CD4-positive, alpha-beta T cell treated with Interleukin-2 at 100 ng/mL for 4 hours (primary cell): ENCODE results near the gene LPP.
"Not testable (repeated sequence)": the region's sequence is repeated elsewhere in the genome, so short reads cannot be mapped to it uniquely, and the experiment has no call there.

Source experiments
- DNase-seq: peaks from one replicate; pipeline ENCODE4 v3.0.0-alpha.2; 2020; ENCODE audit warnings: low spot score

LPP gene

GRCh38 chr3:188584958-188585689 lies 431.2 kb downstream of the LPP start:
- DNase-seq: no peak

GRCh38 chr3:188589071-188589470 lies 435.1 kb downstream of the LPP start:
- DNase-seq: no peak

DNA sequence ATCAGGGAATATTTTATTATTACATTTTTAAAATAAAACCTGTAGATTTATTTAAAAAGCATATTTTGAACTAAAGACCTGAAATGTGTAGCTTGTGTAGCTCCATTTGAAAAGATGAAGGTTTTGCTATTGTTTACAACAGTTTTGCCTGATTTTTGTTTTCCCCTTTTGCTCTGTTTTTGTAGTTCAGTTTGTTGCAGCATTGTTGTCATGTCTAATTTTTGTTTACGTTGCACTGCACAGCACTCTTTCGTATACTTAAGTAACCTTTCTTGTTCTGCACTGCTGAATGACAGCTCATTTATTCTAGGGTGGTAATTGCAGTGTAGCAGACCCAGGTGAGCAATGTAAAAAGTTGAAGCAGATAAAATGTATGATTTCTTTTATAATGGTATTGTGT lies 435.8 kb downstream of the LPP start:
- no peak for DNase-seq

DNA sequence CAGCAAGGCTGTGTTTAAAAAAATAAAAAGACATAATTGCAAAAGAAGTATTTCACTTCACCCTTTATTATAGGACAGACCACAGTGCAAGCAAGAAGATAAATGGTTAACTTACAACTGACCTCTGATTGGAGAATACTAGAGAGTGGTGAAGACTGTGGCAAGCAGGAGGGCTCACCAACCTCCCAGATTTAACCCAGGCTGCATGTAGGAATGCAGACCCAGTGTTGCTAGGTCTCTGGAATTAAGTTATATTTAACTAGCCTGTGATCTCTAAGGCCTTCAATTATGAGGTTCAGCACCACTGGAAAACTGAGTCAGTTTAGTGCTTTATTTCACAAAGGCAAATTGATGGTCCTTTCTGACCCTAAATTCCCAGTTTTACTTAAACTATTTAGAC lies 436.6 kb downstream of the LPP start:
- DNase-seq: no peak

DNA sequence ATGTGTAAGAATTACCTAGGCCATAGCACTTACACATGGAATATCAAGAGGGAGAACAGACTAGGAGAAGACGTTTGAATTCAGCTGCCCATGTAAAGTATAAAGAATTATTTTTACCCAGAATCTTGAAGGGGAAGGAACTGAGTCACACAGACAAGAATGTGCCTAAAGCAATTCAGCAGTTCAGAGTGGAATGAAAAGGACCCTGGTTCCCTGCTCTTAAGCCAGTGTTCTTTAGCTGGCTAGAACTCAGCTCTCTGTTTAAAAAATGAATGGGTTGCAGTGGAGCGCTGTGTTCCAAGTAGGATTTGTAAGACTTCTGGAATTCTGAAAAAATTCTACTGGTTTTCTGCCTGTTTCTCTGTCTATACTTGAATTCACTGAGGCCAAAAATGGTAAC lies 440.2 kb downstream of the LPP start:
- no peak for DNase-seq

DNA sequence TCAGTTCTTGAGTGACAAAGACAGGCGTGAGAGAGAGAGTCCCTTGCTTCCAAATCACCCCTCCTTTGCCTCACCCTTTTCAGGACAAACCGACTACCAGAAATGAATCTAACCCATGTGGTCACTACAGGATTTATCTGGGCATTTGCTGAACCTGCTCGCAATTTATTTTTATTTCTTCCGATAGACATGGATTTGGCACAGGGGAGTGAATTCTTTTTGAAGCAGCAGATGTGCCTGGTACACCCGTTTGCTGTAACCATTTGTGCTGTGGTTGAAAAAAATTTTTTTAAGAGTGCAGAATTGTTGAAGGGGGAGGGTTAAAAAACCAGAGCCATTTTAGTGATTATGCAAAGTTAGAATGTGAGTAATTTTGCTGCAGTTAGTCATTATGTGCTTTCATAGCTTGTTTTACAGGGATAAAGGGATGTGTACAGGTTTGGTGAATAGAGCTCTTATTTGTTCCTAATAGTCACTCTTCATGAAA lies 442.0 kb downstream of the LPP start:
- DNase-seq: no peak

DNA sequence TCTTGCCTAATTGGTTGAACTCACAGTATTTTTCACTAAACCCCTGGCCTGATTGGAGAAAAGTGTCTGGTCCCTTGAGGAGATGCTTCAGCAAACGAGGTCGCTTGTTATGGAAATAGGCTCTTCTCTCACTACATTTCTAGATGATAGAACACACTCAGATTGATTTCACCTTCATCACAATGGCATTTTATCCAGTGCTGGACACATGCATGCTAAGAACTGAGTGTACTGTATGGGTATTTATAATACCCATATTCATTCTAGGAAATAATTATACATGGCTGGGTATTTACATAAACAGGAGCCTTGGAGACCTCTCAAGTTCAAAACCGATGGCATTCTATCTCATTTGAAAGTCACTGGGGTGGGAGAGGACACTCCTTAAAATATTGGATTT lies 444.9 kb downstream of the LPP start:
- DNase-seq: no peak

DNA sequence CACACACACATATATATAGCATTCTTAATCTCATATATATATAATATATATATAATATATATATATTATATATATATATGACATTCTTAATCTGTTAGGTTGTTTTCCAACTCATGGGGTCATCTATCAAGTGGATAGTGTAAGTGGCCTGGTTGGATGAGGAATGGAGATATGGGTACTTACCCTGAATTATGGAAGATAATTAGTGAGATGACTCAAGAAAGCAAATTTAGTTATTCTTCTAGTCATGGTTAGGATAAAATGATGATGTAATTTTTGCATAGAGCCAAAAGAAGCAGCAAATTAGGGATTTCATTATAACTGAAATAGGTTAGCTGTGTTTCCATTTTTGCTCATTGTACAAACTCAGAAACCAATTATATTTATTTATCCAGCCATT lies 448.2 kb downstream of the LPP start:
- DNase-seq: no peak

- no peak for DNase-seq
Observed at GRCh38 chr3:188602620-188603019, 448.7 kb downstream of the LPP start.

DNA sequence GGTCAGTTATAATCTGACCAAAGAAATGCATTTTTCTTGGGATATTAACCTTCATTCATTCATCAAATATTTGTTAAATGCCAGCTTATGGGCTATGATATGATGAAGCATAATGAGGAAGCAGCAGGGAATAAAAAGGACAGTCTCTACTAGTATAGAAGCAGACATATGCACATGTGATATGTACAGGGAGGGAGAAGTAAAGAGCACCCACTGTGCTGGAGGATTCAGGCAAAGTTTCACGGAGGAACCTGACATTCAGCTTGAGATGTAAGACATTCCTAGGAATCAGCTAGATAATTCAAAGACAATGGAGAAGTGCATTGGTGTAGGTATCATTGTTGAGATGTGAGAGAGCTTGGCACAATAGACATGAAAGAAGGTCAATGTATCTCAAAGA lies 450.7 kb downstream of the LPP start:
- DNase-seq: no peak

DNA sequence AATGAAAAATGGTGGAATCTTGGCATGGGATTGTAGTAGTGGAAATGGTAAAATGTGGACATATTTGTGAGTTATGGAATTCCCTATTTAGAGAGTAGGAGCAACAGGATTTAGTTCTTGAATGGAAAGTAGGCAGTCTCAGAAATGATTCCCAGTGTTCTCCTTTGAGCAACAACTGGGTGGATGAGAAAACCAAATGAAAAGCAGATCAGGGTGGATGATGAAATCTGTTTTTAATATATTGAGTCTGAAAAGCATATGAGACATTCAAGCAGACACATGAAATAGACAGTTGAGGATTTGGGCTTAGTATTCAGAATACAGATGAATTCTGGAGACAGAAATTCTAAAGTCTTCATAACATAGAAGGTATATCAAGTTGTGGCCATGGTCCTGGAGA lies 451.3 kb downstream of the LPP start:
- DNase-seq: no peak

GRCh38 chr3:188605905-188606304 lies 451.9 kb downstream of the LPP start:
- no peak for DNase-seq

DNA sequence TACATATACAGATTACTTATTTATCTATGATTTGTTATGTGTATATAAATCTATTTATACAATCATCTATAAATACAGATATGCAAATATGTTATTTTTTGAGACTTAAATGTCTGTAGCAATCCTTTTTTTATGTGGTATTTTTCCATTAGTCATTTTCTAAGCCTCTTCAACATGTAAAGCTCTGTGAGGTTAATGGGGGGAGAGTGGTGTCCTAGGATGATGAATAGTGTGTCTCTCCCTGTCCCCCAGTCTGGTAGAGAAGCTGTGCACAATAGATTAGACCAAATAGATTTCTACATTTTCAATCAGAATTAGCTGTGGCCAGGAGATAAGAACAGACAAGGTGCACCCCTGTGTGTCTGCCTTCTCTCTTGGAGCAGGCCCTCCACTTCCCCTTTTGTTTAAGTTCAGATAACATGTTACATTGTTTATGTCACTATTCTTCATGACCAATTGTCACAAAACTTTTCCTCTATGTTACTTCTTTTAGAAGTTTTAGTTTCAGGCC lies 453.9 kb downstream of the LPP start:
- no peak for DNase-seq

- DNase-seq: no peak
Observed at GRCh38 chr3:188608401-188608800, 454.4 kb downstream of the LPP start.

- not testable (repeated sequence) for DNase-seq
Observed at GRCh38 chr3:188613721-188614120, 459.8 kb downstream of the LPP start.

GRCh38 chr3:188617270-188617669 lies 463.3 kb downstream of the LPP start:
- DNase-seq: no peak

DNA sequence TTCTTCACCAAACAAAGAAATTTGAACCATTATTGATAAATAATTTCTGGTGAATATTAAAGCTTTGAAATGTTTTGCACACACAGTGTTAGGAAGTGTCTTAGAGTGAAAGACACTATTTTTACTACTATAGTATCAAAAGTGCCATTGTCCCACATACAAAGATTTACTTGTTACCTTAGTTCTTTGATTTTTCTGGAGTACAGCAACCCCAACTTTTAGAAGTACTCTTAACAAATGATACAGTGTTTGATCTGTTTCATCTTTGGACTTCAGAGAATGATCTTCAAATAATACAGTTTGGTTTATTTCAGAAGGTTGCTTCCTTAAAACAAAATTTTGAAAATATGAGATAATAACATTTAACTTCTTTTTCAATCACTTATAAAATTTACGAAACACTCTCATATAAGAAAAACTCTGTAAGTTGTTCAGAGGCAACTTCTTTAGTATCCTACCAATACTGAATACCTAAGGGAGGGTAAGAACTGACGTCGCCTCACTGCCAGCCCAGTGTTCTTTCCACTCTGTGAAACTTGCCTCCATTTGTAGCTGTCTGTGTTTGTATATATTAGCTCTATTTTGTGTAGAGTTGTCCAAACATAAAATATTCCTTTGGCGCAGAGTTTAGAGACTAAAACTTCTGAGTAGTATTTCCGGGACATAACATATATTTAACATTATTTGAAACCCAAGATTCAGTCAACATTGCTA lies 464.2 kb downstream of the LPP start:
- DNase-seq: no peak

DNA sequence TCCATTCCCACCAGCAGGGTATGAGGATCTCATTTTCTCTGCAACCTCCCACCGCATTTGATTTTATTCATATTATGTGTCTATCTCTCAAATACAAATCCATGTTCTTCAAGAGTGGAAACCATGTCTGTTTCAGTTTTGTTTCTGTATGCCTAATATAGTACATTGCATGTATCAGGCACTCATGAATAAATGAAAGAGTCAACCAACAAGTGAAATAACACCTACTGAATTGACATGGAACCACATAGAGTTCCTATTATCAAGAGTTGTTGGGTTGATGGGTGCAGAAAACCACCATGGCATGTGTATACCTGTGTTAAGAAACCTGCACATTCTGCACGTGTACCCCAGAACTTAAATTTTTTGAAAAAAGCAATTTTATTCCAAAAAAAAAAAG lies 466.8 kb downstream of the LPP start:
- no peak for DNase-seq

DNA sequence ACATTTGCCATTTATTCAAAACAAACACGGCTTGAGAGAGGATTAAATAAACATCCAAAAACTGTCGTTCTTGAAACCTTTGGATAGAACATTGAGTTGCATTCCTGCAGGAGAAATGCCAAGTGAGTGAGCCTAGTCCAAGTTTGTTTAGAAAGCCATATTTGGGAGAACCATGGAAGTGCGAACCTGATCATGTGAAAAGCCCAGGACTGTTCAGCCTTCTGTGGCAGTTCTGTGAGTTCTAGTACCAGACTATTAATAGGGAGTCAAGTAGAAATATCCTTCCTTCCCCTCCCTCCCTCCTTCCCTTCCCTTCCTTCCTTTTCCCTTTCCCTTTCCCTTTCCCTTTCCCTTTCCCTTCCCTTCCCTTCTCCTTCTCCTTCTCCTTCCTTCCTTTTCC lies 470.4 kb downstream of the LPP start:
- DNase-seq: no peak

DNA sequence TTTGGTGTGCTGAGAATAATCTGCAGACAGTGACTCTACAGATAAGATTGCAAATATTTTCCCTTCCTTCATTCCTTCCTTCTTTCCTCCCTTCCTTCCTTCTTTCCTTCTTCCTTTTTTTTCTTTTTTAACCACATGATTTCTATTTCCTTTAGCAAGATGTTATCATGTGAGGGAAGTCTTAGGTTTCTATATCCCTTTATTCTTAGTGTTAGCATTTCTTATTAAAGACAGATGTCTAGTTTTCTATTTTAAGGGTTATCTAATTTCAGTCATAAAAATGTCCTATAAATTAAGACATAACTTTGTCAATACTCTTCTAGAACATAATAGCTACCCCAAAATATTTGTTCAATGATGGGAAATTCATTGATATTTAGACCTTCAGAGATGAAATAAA lies 470.9 kb downstream of the LPP start:
- no peak for DNase-seq

GRCh38 chr3:188627652-188628051 lies 473.7 kb downstream of the LPP start:
- DNase-seq: no peak

- DNase-seq: no peak
Observed at GRCh38 chr3:188631291-188632010, 477.5 kb downstream of the LPP start.

- no peak for DNase-seq
Observed at GRCh38 chr3:188633206-188633605, 479.2 kb downstream of the LPP start.
